MM.1S (cell line): ENCODE results near the gene LRRC3B.

Experiments used
- CTCF ChIP-seq: fragments of 300-600 bp; sonication (generic); IDR thresholded peaks from 2 replicates; pipeline ENCODE4 v1.5.1; 2016; ENCODE audit warnings: antibody characterized with exemption, low read length, mixed read lengths
- EZH2phosphoT487 ChIP-seq: fragments of 300-600 bp; sonication (generic); IDR thresholded peaks from 2 replicates; pipeline ENCODE4 v1.6.1; 2018; ENCODE audit warnings: antibody characterized with exemption, low read length

DNA sequence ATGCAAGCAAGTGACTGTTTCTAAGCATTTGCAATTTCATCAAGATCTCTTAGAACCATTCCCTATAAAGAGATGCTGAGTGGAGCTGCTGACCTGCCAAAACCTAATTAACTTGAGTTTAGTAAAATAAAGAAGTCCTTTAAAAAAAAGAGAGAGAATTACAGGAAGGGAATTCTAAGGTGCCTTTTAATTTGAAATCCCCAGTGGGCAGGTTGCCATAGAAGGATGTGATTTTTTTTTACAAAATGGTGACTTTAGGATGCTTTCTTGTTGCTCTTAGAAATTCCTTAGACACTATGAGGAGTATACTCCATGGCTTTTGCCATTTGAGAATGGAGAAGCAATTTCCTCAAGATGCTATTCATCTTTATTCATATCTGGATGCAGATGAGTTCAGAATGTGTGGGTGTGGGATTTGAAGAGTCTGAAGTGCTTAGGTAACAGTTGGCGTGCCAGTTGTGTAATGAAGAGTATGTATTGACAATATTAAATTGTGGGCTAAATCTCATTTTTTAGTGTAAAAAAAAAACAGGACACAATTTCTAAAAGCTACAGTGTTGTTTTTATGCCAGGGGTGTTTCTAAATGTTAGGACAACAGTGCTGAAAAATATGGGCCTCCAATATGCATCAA lies 13.6 kb downstream of the LRRC3B start:
- TF ChIP-seq CTCF (no peak), EZH2phosphoT487 (no peak)
